Measurements from ENCODE around the gene SIDT2. TPM values are rescaled to one million over a fixed set of nuclear protein-coding genes. Genes with fewer than 3 reads are reported as not detected.

Gene SIDT2
- total and polyA plus RNA-seq, 2 of the 13 experiments (the other 11 are each of a cell fraction or from before 2014, with no cell fraction given) = 11.5 to 28.0 TPM

- TF ChIP-seq, protein P1, sequence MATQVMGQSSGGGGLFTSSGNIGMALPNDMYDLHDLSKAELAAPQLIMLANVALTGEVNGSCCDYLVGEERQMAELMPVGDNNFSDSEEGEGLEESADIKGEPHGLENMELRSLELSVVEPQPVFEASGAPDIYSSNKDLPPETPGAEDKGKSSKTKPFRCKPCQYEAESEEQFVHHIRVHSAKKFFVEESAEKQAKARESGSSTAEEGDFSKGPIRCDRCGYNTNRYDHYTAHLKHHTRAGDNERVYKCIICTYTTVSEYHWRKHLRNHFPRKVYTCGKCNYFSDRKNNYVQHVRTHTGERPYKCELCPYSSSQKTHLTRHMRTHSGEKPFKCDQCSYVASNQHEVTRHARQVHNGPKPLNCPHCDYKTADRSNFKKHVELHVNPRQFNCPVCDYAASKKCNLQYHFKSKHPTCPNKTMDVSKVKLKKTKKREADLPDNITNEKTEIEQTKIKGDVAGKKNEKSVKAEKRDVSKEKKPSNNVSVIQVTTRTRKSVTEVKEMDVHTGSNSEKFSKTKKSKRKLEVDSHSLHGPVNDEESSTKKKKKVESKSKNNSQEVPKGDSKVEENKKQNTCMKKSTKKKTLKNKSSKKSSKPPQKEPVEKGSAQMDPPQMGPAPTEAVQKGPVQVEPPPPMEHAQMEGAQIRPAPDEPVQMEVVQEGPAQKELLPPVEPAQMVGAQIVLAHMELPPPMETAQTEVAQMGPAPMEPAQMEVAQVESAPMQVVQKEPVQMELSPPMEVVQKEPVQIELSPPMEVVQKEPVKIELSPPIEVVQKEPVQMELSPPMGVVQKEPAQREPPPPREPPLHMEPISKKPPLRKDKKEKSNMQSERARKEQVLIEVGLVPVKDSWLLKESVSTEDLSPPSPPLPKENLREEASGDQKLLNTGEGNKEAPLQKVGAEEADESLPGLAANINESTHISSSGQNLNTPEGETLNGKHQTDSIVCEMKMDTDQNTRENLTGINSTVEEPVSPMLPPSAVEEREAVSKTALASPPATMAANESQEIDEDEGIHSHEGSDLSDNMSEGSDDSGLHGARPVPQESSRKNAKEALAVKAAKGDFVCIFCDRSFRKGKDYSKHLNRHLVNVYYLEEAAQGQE (IDR thresholded peaks at IDR 0.05; ENCODE audit: borderline replicate concordance in 1 of 2, low read depth in 1 of 2, low read length in 2 of 2) = no peak
Observed at GRCh38 chr11:117218133-117218915, 39.8 kb downstream of the SIDT2 start (continued).

DNA sequence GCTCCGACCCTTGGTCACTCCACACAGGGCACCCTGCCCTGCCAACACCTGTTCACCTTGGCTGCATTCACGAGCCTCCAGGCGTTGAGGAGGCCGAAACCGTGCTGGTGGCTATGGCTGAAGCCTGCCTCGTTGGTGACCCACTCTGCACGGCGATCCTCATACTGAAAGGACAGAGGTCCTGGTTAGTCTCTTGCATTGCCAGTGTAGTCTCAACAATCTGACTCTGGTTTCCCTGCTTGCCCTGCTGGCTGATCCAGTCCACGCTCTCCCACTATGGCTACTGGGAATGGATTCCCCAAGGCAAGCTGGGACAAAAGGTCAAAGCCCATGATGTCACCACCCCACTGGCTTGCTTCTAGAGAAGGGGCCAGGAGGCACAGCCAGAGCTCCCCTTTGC is 40.5 kb downstream of the SIDT2 start:
- H3K9me3 ChIP-seq (ENCODE audit: low read length) = no peaks in the 10 kb centered on the region
- H3K4me3 ChIP-seq (replicated peaks in 1 of 3; ENCODE audit: insufficient read depth in 1 of 3, low read depth in 2 of 3, low read length in 3 of 3) = no peak overlapping the region
- intact Hi-C loops (cut with micrococcal nuclease; ENCODE audit: unreplicated experiment) = no loop called here
- H3K9ac ChIP-seq (ENCODE audit: insufficient read depth, low read depth, low read length) = no peak overlapping the region
- H2AFZ ChIP-seq (ENCODE audit: low read length) = no peak overlapping the region
- BruUV-seq (replicated peaks) = no TSS peak
- no peaks in the 10 kb centered on the region for H4K20me1 ChIP-seq (ENCODE audit: insufficient read depth, low read length)
- no peaks in the 10 kb centered on the region for H3K79me2 ChIP-seq (ENCODE audit: insufficient read depth, low read length)
- no peak overlapping the region for H3K4me2 ChIP-seq (ENCODE audit: low read depth, low read length)
- DNase-seq (ENCODE audit: low spot score) = no peak
- in situ Hi-C loops (cut with HindIII; ENCODE audit: extremely low pct_ligation_motif_present, low pct_unique_long_range_greater_than_20kb) = no loop called here
- peaks cover 0 to 20% of the 10 kb centered on the region in 2 experiments; a peak in 2 of 5 replicates for H3K36me3 ChIP-seq (replicated peaks in 1 of 2; ENCODE audit: control insufficient read depth in 1 of 2, insufficient read depth in 2 of 2, low read length in 2 of 2)
- ATAC-seq = no peak
- no peak for TF ChIP-seq KDM2A (CRISPR knock-in tag; IDR thresholded peaks at IDR 0.05; ENCODE audit: borderline replicate concordance, low read depth)
- TF ChIP-seq, protein P2, sequence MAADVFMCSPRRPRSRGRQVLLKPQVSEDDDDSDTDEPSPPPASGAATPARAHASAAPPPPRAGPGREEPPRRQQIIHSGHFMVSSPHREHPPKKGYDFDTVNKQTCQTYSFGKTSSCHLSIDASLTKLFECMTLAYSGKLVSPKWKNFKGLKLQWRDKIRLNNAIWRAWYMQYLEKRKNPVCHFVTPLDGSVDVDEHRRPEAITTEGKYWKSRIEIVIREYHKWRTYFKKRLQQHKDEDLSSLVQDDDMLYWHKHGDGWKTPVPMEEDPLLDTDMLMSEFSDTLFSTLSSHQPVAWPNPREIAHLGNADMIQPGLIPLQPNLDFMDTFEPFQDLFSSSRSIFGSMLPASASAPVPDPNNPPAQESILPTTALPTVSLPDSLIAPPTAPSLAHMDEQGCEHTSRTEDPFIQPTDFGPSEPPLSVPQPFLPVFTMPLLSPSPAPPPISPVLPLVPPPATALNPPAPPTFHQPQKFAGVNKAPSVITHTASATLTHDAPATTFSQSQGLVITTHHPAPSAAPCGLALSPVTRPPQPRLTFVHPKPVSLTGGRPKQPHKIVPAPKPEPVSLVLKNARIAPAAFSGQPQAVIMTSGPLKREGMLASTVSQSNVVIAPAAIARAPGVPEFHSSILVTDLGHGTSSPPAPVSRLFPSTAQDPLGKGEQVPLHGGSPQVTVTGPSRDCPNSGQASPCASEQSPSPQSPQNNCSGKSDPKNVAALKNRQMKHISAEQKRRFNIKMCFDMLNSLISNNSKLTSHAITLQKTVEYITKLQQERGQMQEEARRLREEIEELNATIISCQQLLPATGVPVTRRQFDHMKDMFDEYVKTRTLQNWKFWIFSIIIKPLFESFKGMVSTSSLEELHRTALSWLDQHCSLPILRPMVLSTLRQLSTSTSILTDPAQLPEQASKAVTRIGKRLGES (CRISPR knock-in tag; IDR thresholded peaks at IDR 0.05; ENCODE audit: borderline replicate concordance) = no peak
- TF ChIP-seq PRPF4 (IDR thresholded peaks at IDR 0.05; ENCODE audit: low read depth, low read length, poor library complexity, severe bottlenecking) = no peak
- WGBS (ENCODE audit: low lambda C conversion rate) = 100% methylated on average over 2 of the region's 9 CpGs
- CTCF ChIA-PET (ENCODE audit: low intra/inter-chr PET ratio, low total read pairs) = no interaction called here
- peaks cover 10% of the 10 kb centered on the region for H3K4me1 ChIP-seq (ENCODE audit: insufficient read depth, low read length)
- FAIRE-seq = no peak
- POLR2A ChIA-PET = no interaction called here
- no peaks in the 10 kb centered on the region for H3K27me3 ChIP-seq (ENCODE audit: control insufficient read depth in 1 of 2, insufficient read depth in 2 of 2, low read length in 2 of 2)
- H3K27ac ChIP-seq (ENCODE audit: extremely low read length, insufficient read depth, low read length) = no peak overlapping the region

Measured in HepG2 (cell line).